Activated T-cell treated with anti-CD3 and anti-CD28 coated beads, Interleukin-2, amount 50 U/mL, for 4 hours (primary cell): ENCODE measurements around the gene AMDHD2. TPM values are rescaled to one million over a fixed set of nuclear protein-coding genes. Genes with fewer than 3 reads are reported as not detected.

Source experiments
- ATAC-seq, 2 donors: fragments of 200-7000 bp; cut with Tn5 transposase; one replicate each; pipeline ENCODE4 v1.10.0; 2021
- DNase-seq: peaks from one replicate; pipeline ENCODE4 v3.0.0-alpha.2; 2020
- H3K27me3 Mint-ChIP-seq: one replicate; pipeline ENCODE4 v1.8.0; 2021; ENCODE audit warnings: low read depth, mixed read lengths
- H3K36me3 Mint-ChIP-seq: one replicate; pipeline ENCODE4 v1.8.0; 2022; ENCODE audit warnings: mixed read lengths; ENCODE audit not compliant: insufficient read depth
- H3K4me1 Mint-ChIP-seq: one replicate; pipeline ENCODE4 v1.8.0; 2021; ENCODE audit warnings: low read depth, mixed read lengths
- H3K4me3 Mint-ChIP-seq: one replicate; pipeline ENCODE4 v1.8.0; 2021; ENCODE audit warnings: mild to moderate bottlenecking, moderate library complexity, mixed read lengths
- H3K9me3 Mint-ChIP-seq: one replicate; pipeline ENCODE4 v1.8.0; 2021; ENCODE audit warnings: mixed read lengths
- total RNA-seq, 3 donors: library from RNA; stranded (reverse); gene quantifications; one replicate each; pipeline ENCODE4 v1.2.1, GENCODE V29; 2021

Gene AMDHD2
- total RNA-seq, 3 donors from 2014 or later = 32.0 to 35.3 (median 35.0) TPM

GRCh38 chr16:2489581-2489980 is 30.6 kb upstream of the AMDHD2 start:
- no peak for ATAC-seq
- H3K4me3 Mint-ChIP-seq = no peak overlapping the region

GRCh38 chr16:2490190-2491105 is 29.7 kb upstream of the AMDHD2 start:
- peaks cover 12% of the 10 kb centered on the region for H3K4me1 Mint-ChIP-seq
- H3K27me3 Mint-ChIP-seq = no peaks in the 10 kb centered on the region
- no peaks in the 10 kb centered on the region for H3K9me3 Mint-ChIP-seq
- no peak for ATAC-seq
- no peaks in the 10 kb centered on the region for H3K36me3 Mint-ChIP-seq
- H3K4me3 Mint-ChIP-seq = no peak overlapping the region
- no peak for DNase-seq

More at GRCh38 chr16:2489581-2489980, 30.6 kb upstream of the AMDHD2 start:
- Mint-ChIP-seq H3K36me3 (no peaks in the 10 kb centered on the region), H3K4me1 (peaks cover 12% of the 10 kb centered on the region), H3K27me3 (no peaks in the 10 kb centered on the region), H3K9me3 (no peaks in the 10 kb centered on the region)
- DNase-seq = no peak

- ATAC-seq = no peak
- Mint-ChIP-seq H3K4me3 (no peak overlapping the region), H3K4me1 (peaks cover 4% of the 10 kb centered on the region), H3K27me3 (no peaks in the 10 kb centered on the region), H3K36me3 (peaks cover 1% of the 10 kb centered on the region), H3K9me3 (no peaks in the 10 kb centered on the region)
- no peak for DNase-seq
These were observed 27.9 kb upstream of the AMDHD2 start for GRCh38 chr16:2492292-2492691.

DNA sequence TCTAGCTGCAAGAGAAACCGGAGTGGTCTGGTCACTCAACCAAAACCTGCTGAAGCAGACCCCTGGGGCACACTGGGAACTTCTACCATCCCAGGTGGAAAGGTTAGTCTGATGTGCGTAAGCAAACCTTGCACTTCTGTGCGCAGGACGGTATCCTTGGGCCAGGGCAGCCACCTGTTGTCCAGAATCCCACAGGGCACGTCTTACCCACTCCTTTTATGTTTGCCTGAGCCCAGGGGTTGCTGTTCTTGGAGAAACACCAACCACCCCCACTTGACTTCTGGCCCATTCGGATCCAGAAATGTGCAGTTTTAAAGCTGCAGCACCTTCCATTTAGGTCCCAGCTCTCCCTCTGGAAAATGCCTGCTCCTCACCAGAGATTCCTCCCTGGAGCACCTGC is 26.6 kb upstream of the AMDHD2 start:
- Mint-ChIP-seq H3K4me1 (no peaks in the 10 kb centered on the region), H3K4me3 (no peak overlapping the region), H3K27me3 (no peaks in the 10 kb centered on the region), H3K9me3 (no peaks in the 10 kb centered on the region), H3K36me3 (peaks cover 4% of the 10 kb centered on the region)
- ATAC-seq (no peak), DNase-seq (no peak)

DNA sequence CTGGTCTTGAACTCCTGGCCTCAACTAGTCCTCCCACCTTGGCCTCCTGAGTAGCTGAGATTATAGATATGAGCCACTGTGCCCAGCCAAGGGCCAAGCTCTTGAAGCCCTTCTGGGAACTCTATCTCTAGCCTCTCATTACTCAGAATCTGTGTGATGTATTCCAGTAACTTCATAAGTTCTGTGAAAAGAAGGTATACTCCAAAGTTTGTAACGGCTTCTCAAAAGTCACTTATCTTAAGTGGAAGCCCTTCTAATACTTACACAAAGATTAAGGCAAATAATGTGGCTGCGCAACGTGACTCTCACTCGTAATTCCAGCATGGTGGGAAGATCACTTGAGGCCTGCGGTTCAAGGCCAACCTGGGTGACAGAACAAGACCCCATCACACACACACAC is 25.6 kb upstream of the AMDHD2 start:
- DNase-seq (no peak), ATAC-seq (no peak)
- Mint-ChIP-seq H3K4me3 (no peak overlapping the region), H3K36me3 (peaks cover 4% of the 10 kb centered on the region), H3K4me1 (no peaks in the 10 kb centered on the region), H3K27me3 (no peaks in the 10 kb centered on the region), H3K9me3 (no peaks in the 10 kb centered on the region)

GRCh38 chr16:2495041-2495440 is 25.1 kb upstream of the AMDHD2 start:
- no peak for DNase-seq
- no peak for ATAC-seq
- no peaks in the 10 kb centered on the region for H3K27me3 Mint-ChIP-seq
- H3K9me3 Mint-ChIP-seq = no peaks in the 10 kb centered on the region
- H3K36me3 Mint-ChIP-seq = peaks cover 4% of the 10 kb centered on the region
- H3K4me3 Mint-ChIP-seq = no peak overlapping the region
- H3K4me1 Mint-ChIP-seq = no peaks in the 10 kb centered on the region

GRCh38 chr16:2496223-2497115 is 23.7 kb upstream of the AMDHD2 start:
- Mint-ChIP-seq H3K36me3 (peaks cover 4% of the 10 kb centered on the region), H3K4me3 (no peak overlapping the region)

DNA sequence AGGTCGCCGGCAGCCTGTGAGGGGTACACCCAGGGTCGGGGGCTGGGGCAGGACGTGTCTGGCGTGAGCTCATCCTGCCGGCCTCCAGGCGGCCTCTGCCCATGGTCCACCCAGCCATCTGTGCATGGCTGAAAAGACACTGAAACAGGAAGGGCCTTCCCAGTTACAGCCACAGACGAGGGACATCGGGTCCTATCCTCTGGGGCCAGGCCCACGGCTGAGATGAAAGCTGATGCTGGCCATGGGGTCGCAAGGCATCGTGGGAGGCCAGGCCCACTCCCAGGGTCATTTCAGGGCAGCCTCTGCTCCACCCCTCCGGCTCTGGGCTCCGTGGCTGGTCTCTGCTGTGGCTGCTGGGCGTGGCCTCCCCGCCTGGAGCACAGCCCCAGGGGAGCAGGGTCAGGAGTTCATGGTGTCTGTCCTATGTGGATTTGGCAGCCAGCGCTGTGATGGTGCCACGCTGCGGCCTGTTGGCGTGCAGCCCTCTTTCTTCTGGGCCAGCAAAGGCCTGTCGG is 23.0 kb upstream of the AMDHD2 start:
- peaks cover 4% of the 10 kb centered on the region for H3K36me3 Mint-ChIP-seq
- H3K4me1 Mint-ChIP-seq = no peaks in the 10 kb centered on the region
- ATAC-seq = no peak
- no peak for DNase-seq
- no peak overlapping the region for H3K4me3 Mint-ChIP-seq
- H3K9me3 Mint-ChIP-seq = no peaks in the 10 kb centered on the region
- H3K27me3 Mint-ChIP-seq = no peaks in the 10 kb centered on the region

More at GRCh38 chr16:2496223-2497115, 23.7 kb upstream of the AMDHD2 start:
- H3K4me1 Mint-ChIP-seq = no peaks in the 10 kb centered on the region
- no peak for DNase-seq
- ATAC-seq = no peak
- no peaks in the 10 kb centered on the region for H3K9me3 Mint-ChIP-seq
- no peaks in the 10 kb centered on the region for H3K27me3 Mint-ChIP-seq

DNA sequence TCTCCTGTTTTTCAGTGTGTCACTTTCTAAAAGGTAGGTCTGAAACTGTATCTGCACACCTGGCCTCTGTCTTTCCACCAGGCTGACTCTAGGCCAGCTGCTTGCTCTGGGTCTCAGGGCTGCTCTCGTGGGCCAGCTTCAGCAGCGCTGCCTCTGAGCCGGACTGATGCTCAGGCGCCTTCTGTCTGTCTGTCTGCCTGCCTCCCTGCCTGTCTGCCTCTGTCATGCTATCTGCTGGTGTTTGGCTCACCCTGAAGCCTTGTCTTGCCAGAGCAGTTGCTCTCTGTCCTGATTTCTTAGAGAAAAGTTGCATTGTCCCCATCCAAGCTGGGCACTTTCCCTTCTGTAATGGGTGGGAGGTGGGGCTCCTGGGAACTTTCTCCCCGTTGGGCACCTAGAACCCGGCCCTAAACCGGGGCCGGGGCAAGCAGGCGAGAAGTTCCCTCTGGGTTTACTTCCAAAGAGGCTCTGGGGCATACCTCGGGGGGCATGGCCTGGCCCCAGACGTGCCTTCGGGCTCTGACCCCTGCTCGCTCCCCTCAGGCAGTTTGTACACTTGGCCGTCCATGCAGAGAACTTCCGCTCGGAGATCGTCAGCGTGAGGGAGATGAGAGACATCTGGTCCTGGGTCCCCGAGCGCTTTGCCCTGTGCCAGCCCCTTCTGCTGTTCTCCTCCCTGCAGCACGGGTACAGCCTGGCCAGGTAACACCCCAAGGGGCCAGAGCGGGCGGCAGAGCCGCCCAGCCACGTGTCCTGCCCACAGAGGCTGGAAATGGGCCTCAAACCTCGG is 22.3 kb upstream of the AMDHD2 start:
- Mint-ChIP-seq H3K4me3 (no peak overlapping the region), H3K9me3 (no peaks in the 10 kb centered on the region), H3K4me1 (no peaks in the 10 kb centered on the region), H3K27me3 (no peaks in the 10 kb centered on the region), H3K36me3 (peaks cover 4% of the 10 kb centered on the region)
- DNase-seq (no peak), ATAC-seq (no peak)

DNA sequence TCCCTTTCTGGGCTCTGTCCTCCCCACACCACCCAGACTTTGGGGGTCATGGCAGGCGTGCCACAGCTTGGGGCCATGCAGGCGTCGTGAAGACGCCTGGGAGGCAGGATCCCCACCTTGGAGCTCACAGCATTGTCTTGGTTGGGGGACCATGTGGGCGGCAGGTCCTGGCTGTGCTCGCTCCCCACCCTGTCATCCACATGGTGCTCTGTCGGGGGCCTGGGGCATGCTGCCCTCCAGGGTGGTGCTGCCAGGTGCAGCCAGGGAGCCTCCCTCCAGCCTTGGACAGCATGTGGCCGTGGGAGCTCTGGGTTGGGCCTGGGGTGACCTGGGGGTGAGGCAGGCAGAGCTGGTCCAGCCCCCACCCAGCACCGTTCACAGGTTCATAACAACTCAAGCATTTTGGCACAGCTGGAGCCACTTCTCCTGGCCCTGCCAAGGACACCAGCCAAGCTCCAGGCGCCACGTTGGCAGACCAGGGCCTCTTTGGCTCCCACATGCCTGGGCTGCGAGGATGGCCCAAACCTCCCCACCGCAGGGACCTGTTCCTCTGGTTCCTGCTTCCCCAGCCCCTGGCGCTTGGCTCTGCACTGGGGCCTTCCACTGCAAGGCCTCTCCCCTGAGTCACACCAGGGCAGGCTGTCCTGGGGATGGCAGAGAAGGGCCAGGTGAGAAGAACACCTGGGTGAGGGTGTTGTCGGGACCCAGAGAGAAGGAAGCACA is 21.5 kb upstream of the AMDHD2 start:
- DNase-seq (no peak), ATAC-seq (no peak)
- Mint-ChIP-seq H3K36me3 (peaks cover 4% of the 10 kb centered on the region), H3K9me3 (no peaks in the 10 kb centered on the region), H3K4me1 (no peaks in the 10 kb centered on the region), H3K27me3 (no peaks in the 10 kb centered on the region), H3K4me3 (no peak overlapping the region)

DNA sequence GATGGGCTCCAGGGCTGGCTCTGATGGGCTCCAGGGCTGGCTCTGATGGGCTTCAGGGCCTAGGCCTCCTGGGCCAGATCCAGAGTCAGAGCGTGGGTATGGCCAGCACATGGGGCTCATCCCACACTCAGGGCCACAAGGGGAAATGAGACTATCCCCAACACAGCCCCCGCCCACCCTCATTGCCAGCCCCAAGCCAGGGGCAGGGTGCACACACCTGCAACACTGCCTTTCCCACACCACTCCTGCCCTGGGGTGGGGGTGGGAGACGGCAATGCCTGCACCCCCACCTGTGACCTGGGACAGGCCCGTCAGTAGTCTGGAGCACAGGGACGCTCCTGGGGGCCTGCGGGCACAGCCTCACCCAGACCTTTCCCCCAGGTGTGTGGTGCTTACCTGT is 20.7 kb upstream of the AMDHD2 start:
- no peaks in the 10 kb centered on the region for H3K27me3 Mint-ChIP-seq
- H3K4me3 Mint-ChIP-seq = no peak overlapping the region
- DNase-seq = no peak
- no peaks in the 10 kb centered on the region for H3K4me1 Mint-ChIP-seq
- no peak for ATAC-seq
- no peaks in the 10 kb centered on the region for H3K9me3 Mint-ChIP-seq
- peaks cover 4% of the 10 kb centered on the region for H3K36me3 Mint-ChIP-seq

- Mint-ChIP-seq H3K9me3 (no peaks in the 10 kb centered on the region), H3K4me3 (no peak overlapping the region), H3K27me3 (no peaks in the 10 kb centered on the region), H3K4me1 (no peaks in the 10 kb centered on the region), H3K36me3 (peaks cover 4% of the 10 kb centered on the region)
- ATAC-seq (no peak), DNase-seq (no peak)
These were observed 20.2 kb upstream of the AMDHD2 start for GRCh38 chr16:2499890-2500429.

DNA sequence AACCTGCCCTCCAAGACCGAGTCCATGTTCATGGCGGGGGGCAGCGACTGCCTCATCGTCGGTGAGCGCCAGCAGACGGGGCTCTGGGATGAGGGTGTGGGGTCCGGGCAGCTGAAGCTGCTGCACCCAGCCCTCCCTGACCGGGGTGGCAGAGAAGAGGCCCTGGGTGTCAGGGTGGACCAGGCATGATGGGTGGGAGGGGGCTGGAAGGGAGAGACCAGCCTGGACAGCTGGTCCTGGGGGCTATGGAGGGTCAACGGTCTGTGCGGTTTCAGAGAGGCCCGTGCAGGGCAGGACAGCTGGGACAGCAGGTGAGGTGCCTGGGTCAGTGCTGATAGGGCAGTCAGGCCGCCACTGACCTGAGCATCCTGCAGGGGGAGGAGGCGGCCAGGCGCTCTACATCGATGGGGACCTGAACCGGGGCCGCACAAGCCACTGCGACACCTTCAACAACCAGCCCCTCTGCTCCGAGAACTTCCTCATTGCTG is 19.7 kb upstream of the AMDHD2 start:
- peaks cover 4% of the 10 kb centered on the region for H3K36me3 Mint-ChIP-seq

More for the DNA sequence above, 19.7 kb upstream of the AMDHD2 start:
- Mint-ChIP-seq H3K4me1 (no peaks in the 10 kb centered on the region), H3K9me3 (no peaks in the 10 kb centered on the region), H3K4me3 (no peak overlapping the region), H3K27me3 (no peaks in the 10 kb centered on the region)
- DNase-seq = no peak
- no peak for ATAC-seq
